Activated T-helper 1 cell treated with Interleukin-2 at 50 U/mL for 16 hours (primary cell): ENCODE results near the gene DAAM2.

Experiments used
- DNase-seq: peaks from one replicate; pipeline ENCODE4 v3.0.0-alpha.2; 2020; ENCODE audit warnings: low read depth

The DAAM2 gene

DNA sequence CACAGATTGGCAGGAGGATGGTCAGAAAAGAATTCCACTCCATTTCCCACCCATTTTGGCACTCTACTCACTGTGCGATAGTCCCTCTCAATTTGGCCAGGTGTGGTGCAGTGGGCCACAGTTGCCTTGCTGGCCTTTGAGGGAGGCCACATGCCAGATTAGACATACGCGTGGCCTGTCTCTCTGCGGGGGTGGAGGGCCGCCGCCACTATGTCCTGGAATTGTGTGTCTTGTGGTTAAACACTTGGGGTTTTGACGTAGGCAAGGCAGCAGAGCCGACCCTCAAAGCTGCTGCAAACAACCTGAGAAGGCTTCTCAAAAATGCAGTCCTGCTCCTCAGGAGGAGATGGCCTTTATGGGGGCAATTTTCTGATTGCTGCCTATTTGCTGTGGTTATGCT is 4.9 kb upstream of the DAAM2 start:
- DNase-seq = no peak

DNA sequence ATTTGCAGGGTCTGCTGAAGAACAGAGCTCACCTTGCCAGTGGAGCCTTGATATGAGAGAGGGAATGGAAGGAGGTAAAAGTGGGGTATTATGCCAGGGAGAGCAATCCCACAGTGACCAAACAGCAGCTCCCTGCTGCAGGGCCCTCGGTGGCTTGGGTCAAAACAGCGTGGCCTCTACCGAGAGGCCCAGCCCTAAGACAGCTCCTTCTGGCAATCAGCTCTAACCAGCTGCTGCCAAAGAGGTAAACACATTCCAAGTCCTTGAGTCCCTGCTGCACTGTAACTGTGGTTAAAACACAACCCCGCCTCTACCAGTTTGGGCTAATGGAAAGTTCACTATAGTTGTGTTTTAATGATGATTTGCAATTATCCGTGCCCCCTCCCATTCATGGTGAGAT is 1.4 kb upstream of the DAAM2 start:
- no peak for DNase-seq

DNA sequence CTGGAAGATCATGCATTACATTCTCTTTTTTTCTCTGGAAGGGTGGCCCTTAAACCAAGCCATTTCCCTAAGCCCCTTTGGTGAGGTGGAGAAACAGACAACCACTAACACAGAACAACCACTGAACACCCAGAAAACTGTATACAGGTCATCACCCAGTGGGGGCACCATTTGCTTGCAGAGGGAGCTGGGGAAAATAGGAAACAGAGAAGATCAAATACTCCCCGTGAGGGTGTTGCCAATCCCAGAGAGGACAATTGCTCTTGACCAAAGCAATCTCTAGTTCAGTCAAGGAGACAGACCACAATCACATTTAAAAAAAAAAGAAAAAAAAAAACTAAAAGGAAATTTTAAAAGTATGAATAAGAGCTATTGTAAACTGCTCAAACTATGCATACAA is 865 bp upstream of the DAAM2 start:
- DNase-seq = no peak

DNA sequence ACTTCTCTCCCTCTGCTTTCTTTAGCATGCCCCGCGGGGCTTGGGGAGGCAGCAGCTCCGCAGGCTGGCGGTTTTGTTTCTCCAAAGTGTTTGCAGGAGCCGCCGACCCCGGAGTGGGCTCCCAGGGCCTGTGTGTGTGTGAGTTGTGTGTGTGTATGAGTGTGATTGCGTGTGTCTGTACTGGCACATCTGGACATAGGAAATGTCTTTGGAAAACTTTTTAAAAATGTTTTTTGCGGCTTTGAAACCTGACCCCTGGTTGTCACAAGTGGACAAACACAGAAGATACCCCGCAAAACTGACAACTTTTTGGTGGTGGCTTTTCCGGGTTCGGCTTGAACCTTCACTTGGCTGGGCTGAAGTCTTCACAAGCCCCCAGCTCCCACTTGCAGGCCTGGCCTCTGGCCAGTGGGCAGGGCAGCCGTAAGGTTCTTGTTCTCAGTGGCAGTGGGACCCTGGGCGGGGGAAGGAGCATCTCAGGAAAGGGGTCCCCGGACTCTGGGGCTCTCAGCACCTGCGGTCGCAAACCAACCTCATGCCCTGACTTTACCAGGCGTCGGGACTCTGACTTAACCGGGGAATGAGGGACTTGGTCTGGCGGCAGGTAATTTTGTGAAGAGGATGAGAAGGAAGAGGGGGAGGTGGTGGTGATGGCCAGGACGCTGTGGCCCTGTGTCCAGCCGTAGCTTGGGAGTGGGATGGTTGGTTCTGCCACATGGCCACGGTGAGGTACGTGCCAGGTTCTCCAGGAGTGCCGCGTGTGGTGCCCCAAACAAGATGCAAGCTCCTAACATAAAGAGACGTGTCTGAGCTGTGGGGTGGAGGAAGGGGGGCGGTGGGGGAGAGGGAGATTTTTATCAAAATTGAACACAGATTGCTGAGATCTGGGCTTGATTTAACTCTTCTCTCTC is 619 bp downstream of the DAAM2 start:
- DNase-seq = no peak

DNA sequence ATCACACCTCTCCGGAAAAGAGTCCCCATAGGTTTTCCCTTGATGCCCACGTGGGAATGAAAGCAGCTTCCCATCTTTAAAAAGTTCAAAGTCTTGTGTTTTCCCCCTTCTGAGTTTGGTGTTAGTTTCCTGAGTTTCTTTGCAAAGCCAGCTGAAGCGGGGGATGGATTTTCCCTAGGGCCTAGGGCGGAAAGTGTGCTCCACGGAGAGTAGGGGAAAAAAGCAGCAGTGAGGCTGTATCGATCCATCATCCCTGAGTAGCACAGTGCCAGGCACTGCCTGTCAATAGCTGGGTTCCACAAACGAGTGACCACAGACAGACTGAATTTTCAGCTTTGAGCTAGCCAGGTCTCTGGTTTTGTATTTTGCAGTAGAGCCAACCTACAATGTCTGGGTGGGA is 1.3 kb downstream of the DAAM2 start:
- DNase-seq = no peak

DNA sequence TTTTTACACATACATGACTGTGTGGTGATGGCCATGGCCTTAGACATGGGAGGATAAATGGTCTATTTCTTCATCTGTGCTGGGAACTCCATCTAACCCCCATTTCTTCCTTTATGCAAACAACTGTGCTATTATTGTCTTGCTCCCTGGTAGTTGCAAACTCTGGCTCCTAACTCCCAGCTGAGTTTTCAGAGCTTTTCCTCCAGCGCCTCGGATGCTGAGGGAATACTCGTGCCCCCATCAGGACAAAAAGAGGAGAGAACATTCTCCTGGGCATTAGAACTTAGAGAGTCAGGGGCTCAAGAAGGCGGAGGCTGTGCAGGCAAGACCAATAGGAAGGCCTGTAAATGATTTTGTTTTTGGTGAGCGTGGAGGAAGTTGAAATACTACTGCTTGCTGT is 2.1 kb downstream of the DAAM2 start:
- DNase-seq = no peak

DNA sequence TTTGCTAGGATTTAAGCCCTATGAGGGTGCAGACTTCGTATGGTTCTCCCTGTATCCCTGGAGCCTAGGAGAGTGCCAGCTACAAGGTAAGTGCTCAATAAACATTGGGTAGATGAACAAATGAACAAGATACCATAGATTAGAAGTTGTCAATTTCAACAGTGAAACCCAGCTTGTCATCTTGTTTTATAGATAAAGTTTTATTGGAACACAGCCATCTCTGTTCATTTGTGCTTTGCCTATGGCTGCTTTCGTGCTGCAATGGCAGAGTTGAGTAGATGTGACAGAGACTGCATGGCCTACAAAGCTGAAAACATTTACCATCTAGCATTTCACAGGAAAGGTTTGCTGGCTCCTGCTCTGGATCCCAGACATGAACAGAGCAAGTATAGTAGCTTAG is 5.6 kb downstream of the DAAM2 start:
- DNase-seq = no peak

DNA sequence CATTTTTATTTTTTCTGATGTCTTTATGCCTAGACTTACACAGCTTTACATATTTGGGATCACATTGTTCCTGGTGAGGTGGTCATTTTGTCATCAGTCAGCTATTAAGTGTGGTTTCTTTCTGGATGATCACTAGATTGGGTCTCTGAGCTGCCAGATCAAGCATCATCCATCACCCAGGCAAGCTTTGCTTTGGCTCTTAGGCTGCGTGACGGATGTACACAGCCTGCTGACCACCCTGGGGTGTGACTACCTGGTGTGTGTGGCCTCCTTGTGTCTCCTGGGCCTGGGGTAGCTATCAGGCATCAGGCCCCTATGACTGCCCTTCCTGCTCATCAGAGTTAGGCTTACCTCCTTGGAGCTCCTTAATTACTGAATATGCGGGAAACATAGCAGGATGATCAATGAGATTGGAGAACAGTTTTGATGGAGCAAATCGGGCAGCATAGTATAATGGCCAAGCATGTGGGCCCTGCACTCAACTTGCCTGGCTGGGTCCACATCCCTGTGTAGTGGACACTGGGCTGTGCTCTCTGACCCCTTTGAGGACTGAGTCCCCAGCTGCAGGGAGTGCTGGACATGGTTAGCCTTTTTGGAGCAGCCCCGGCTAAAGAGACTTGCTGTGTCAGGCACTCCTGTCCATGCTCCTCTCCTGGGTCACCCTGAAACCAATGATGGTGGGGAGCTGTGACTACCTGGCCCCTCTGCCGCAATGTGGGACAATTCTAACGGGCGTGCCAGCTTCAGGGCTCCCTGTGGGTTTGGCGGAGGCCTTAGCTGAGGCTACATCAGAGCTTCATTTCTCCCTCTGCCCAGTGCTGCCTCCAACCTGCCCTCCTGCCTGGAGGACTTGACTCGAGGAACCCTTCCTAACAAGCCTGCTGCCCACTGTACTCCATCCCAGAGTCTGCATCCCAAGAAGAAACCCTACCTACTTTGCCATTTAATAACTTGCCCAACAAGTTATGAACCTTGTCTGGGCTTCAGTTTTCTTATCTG is 8.2 kb downstream of the DAAM2 start:
- DNase-seq = no peak

DNA sequence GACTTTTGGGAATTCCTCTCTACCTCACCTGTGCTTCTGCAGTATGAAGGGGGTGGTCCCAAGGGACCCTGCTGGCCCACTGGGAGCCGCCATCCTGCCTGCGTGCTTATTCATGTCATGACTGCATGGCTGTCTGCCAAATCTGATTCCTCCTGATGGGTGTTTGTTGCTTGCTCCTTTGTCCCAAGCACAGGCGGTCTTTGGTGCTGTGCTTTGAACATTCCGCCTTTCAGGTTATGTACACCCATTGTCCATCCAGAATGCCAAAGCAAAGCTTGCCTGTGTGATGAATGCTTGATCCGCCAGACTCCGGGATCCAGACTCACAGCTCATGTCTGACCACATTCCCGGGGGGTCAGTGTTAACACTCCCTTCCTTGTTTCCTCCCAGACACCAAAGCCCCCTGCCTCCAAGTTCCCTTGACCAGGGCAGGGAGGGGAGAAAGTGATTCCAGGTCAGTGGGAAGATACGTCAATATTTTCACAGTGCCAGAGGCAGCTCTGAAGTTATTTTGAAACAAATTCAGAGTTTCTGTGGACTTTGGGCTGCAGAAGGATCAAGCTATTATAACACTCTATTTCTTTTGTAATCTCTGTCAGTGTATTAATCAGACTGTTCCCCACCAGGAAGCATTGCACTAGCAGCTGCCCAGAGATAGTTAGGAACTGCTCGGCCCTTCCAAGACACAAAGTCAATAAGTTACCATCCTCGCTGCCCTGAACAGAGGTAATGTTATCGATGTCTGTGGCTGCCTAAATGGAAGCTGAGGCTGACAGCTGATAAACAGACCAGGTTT is 9.5 kb downstream of the DAAM2 start:
- no peak for DNase-seq

DNA sequence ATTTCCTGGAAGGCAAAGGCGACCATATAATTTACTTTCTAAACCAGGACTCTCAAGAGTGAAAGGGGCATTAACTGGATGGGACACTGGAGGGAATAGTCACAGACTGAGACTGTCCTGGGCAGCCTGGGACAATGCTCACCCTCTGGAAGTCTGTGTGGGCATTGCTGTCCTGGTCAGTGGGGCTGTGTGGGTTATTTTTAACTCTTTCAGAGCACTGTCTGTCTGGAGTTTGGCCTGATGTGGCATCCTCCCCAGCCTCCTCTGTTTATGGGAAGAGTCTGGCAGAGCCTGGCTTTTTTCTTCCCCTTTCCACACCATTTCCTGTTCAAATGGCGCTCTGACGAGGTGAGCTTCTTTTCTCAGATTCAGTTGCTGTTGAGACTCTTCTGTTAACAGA is 11.7 kb downstream of the DAAM2 start:
- no peak for DNase-seq

DNA sequence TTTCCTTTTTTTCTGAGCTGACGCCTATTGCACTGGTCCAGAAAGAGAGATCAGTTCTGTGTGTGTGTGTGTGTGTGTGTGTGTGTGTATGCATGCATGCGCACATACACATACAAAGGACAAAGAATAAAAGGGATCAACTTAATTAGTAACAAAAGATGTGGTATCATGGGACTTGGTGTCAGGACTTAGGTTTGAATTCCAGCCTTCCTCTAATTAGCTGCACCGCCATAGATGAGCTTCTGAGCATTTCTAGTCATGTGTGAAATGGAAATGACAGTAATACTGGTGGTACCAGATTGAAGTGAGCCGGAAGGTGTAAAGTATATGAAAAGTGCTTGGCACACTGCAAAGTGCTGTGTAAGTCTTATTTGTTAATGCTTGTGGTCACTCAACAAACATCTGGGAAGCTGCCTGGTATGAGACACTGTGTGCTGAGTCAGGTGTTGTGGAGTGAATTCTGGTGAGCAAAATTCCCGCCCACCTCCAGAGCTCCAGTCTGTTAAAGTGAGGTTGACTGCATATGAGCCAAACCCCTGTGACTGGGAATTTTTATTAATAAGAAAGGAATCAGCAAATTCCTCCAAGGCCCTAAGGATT is 12.4 kb downstream of the DAAM2 start:
- no peak for DNase-seq

DNA sequence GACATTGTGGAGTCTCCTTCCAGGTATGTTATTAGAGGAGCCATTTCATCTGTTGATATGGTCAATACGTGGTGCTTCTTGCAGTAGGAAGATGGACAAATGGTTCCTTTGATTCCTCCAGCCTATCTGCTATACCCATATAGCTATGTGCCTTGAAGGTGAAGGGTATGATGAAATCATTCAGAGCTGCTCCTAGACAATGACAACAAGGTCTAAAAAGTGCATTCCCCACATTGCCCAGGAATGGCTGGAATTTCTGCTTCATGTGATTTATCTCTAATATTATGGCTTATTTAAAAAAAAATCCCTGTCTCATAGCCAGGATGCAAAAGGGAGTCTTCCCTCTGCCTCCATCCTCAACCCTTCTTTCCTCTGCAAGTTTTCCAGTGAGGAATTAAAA is 14.1 kb downstream of the DAAM2 start:
- no peak for DNase-seq

DNA sequence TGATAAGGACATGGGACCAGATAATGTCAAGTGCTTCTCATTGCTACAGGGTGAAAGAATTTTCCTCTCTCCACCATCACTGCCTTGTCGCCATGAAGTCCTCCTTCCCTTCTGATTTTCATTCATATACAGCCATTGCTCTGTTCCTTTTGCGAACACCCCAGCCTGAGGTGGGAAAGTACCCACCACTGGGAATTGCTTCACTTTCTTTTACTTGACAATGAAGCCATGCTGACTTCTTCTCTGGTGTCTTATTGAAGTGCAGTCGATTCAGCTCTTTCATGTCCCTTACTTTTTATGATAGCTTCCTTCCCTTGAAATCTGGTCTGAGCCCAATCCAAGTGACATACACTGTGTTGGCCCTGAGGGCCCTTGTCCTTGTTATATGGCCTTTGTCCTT is 16.2 kb downstream of the DAAM2 start:
- DNase-seq = no peak

DNA sequence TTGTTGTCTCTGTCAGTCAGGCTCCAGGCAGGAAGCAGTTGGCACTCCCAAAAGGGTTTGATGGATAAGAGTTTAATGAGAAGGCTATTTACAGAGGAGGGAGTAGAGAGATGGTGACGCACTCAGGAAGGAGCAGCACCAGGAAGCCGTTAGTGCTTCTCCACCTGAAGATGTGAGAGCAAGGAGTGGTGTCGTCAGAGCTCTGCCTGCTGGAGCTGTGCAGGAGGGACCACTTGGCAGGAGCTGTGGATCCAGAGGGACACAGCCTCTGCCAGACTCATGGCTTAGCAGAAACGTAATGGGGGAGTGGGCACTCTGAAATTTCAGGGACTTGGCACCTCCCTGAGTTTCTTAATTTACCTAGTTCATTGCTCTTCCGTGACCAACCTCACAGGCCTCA is 16.8 kb downstream of the DAAM2 start:
- DNase-seq = no peak

DNA sequence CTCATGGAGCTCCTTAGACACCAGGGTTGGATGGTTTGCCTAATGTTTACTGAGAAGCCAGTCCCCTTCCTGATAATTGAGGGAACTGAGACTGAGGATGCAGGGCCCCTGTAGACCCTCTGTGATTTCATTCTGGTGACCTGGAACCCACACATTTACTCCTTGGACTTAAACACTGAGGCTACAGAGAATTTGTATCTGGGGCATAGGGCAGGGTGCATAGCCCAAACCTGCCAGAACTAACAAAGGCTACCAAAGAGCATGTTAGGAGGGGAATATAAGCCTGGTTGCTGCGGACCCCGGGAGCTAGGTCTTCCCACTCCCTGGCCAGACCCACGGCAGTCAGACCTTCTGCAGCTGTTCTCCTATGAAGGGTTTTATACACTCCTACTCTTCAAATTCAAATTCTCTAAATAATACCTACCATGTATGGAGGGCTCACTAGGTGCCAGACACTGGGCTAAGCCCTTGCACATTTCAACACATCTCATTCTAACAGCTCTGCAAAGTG is 19.7 kb downstream of the DAAM2 start:
- no peak for DNase-seq

DNA sequence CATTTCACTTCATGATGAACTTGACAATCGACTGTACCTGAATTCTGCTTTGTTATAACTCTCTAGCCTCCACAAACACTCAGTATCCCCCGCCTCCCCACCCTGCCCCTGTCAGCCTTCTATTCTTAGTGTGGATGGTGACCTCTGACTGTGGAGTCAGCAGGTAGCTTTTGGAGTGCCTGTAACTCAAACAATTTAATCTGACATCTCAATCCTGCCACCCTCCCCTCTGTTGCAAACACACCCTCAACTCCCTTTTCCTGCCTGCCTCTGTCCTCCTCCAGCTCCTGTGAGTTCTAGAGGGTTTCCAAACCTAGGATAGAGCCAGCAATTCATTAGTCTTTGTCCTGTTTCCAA is 20.3 kb downstream of the DAAM2 start:
- DNase-seq = no peak

DNA sequence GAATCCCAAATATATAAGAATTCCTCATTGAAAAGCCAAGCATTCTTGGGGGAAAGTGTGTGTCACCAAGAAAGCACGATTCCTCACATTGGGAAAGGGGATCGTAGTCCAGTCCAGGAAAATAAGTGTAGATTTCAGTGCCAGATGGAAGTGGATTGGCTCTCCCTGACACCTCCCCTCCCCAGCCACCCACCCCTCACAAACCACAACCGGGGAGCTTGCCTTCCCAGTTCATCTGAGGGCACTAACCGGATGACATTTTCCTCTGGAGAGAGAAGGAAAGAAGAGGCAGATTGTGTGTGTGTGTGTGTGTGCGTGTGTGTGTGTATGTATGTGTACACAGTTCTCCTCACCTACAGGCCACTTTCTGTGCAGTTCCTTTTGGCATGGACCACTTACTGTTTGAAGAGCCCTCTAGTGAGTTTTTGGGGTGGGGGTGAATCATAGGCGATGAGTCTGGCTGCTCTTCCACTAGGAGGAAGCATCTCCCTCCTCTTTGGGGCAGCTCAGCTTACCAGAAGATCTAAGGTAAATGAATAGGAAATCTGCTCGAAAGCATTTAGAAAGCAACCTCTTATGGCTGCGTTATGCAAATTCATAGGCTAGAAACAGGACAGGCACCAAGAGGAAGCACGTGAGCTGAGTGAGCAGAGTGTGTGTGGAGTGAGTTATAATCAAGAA is 20.8 kb downstream of the DAAM2 start:
- DNase-seq = no peak

DNA sequence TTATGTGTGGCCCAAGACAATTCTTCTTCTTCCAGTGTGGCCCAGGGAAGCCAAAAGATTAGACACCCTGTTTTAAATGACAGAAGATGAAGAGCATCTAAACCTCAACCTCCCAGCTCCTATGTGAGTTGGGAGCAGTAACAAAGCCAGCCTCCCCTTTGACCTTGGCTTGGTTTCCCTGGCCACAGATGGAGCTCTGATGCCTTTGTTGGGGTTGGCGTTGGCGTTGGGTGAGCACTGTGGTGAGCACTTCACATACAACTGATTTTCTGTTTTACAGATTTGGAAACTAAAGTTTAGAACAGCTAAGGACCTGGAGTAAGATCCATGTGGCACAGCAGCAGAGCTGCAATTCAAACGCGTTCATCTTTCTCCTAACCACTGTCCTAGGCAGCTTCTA is 22.1 kb downstream of the DAAM2 start:
- DNase-seq = no peak

DNA sequence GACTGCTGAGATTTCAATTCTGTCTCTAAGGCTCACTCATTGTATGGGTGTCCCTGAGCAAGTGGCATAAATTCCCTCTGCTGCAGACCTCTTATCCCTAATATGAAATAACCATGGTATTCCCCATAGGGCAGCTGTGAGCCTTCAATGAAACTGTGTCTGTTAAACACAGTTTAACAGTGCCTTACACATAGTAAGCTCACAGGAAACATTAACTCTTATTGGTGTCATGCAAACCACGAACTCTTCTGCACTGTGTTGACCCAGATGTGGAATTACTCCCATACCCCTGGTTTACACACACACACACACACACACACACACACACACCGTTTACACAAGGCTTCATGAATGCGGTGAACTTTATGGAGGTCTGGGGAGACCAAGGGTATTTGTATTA is 23.2 kb downstream of the DAAM2 start:
- no peak for DNase-seq

DNA sequence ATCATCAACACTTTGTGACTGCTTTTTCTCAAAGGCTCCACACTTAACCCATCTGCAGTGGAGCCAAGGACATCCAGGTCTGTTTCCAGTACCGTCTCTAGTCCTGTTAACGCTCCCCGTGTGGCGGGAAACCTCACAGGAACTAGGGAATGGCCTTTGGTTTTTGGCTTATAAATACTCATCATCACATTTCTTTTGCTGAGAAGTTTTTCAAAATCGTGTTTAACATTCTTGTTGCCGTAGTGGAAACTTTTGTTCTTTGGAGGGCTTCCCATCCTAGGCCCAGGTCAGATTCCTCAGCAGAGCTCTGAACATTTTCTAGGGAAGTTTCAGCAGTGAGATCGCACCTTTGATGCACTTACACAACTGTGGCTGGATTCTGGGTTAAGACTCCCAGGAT is 24.6 kb downstream of the DAAM2 start:
- no peak for DNase-seq

DNA sequence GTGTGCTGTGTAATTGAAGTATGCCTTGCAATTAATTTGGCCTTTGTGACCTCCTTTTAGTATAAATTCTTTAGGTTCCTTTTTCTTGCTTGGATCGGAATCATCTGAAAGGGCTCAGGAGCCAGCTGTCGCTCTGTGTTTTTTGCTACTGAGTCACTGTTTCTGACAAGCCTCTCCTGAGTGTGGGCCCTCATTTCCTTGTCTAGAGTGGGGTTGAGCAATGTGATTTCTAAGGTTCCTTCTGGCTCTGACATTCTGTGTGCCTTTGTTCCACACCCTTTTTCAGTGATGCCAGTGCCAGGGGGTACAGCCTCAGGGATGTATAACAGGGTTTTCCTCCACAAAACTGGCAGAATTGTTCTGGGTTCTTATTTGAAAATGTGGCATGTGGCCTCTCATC is 26.5 kb downstream of the DAAM2 start:
- no peak for DNase-seq
